ENCODE data around the gene SDC1. TPM values are rescaled to one million over a fixed set of nuclear protein-coding genes. Genes with fewer than 3 reads are reported as not detected.

Gene SDC1
- total RNA-seq, 1 donor from 2014 or later = 2.1 TPM

GRCh38 chr2:20179466-20179754 lies 45.5 kb downstream of the SDC1 start:
- no peak overlapping the region for H3K4me3 ChIP-seq (ENCODE audit: low read length in 3 of 3)
- H3K27ac ChIP-seq (ENCODE audit: low read depth, low read length) = no peak overlapping the region
- peaks cover 0 to under 1% (median 0%) of the 10 kb centered on the region in 3 donors for H3K27me3 ChIP-seq (ENCODE audit: control insufficient read depth in 3 of 3, insufficient read depth in 3 of 3, low read length in 3 of 3)
- no peaks in the 10 kb centered on the region for H3K4me1 ChIP-seq (ENCODE audit: control insufficient read depth in 3 of 3, insufficient read depth in 3 of 3, low read length in 3 of 3)
- H3K9ac ChIP-seq (ENCODE audit: low read depth in 1 of 3, low read length in 3 of 3) = no peak overlapping the region
- no peaks in the 10 kb centered on the region for H3K9me3 ChIP-seq (ENCODE audit: control insufficient read depth in 3 of 3, low read length in 3 of 3)
- no peaks in the 10 kb centered on the region for H3K36me3 ChIP-seq (ENCODE audit: control insufficient read depth in 3 of 3, insufficient read depth in 3 of 3, low read length in 3 of 3)

DNA sequence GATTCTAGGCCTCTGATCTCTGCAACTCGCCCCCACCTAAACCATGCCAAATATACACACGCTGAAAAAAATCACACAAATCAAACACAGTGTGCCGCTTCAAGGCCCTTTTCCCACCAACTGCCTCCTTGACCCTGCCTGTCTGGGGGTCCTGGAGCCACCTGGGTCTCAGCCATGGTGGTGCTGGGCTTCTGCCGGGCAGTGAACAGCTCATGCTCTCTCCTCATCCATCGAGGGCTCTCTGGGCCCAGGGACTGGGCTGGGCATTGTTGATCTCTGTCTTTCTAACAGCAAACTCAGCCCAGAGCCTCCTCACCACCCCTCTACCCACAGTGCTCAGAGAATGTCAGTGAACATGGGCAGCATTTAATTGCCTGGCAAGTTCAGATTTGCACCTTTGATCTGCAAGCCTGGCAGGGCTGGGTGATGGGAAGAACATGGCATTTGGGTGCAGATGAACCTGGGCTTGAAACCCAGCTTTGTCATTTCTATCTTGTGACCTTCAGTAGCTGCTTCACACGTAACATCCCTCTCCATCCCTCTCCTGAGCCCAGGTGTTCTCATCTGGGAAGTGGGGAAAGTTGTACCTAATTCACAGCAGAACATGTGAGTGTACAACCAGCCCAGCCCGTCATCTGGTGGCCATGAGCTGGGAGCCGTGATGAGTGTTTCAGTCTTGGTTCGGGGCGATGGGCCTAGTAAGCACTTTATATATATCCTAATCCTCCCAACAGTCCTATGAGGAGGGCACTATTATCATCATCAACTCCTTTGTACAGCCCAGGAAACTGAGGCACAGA lies 46.1 kb downstream of the SDC1 start:
- no peaks in the 10 kb centered on the region for H3K36me3 ChIP-seq (ENCODE audit: control insufficient read depth in 3 of 3, insufficient read depth in 3 of 3, low read length in 3 of 3)
- no peaks in the 10 kb centered on the region for H3K27me3 ChIP-seq (ENCODE audit: control insufficient read depth in 3 of 3, insufficient read depth in 3 of 3, low read length in 3 of 3)

GRCh38 chr2:20178249-20178607 lies 46.7 kb downstream of the SDC1 start:
- Histone ChIP-seq H3K4me3 (ENCODE audit: low read length in 3 of 3) (no peak overlapping the region), H3K9ac (ENCODE audit: low read depth in 1 of 3, low read length in 3 of 3) (no peak overlapping the region), H3K9me3 (ENCODE audit: control insufficient read depth in 3 of 3, low read length in 3 of 3) (no peaks in the 10 kb centered on the region), H3K27ac (ENCODE audit: low read depth, low read length) (no peak overlapping the region), H3K27me3 (ENCODE audit: control insufficient read depth in 3 of 3, insufficient read depth in 3 of 3, low read length in 3 of 3) (no peaks in the 10 kb centered on the region), H3K4me1 (ENCODE audit: control insufficient read depth in 3 of 3, insufficient read depth in 3 of 3, low read length in 3 of 3) (no peaks in the 10 kb centered on the region), H3K36me3 (ENCODE audit: control insufficient read depth in 3 of 3, insufficient read depth in 3 of 3, low read length in 3 of 3) (no peaks in the 10 kb centered on the region)

More for the DNA sequence above, 46.1 kb downstream of the SDC1 start:
- Histone ChIP-seq H3K9ac (ENCODE audit: low read depth in 1 of 3, low read length in 3 of 3) (no peak overlapping the region), H3K4me1 (ENCODE audit: control insufficient read depth in 3 of 3, insufficient read depth in 3 of 3, low read length in 3 of 3) (no peaks in the 10 kb centered on the region), H3K9me3 (ENCODE audit: control insufficient read depth in 3 of 3, low read length in 3 of 3) (no peaks in the 10 kb centered on the region), H3K4me3 (ENCODE audit: low read length in 3 of 3) (no peak overlapping the region), H3K27ac (ENCODE audit: low read depth, low read length) (no peak overlapping the region)

- H3K27ac ChIP-seq (ENCODE audit: low read depth, low read length) = no peak overlapping the region
- H3K27me3 ChIP-seq (ENCODE audit: control insufficient read depth in 3 of 3, insufficient read depth in 3 of 3, low read length in 3 of 3) = no peaks in the 10 kb centered on the region
- no peaks in the 10 kb centered on the region for H3K4me1 ChIP-seq (ENCODE audit: control insufficient read depth in 3 of 3, insufficient read depth in 3 of 3, low read length in 3 of 3)
- H3K4me3 ChIP-seq (ENCODE audit: low read length in 3 of 3) = no peak overlapping the region
- H3K36me3 ChIP-seq (ENCODE audit: control insufficient read depth in 3 of 3, insufficient read depth in 3 of 3, low read length in 3 of 3) = no peaks in the 10 kb centered on the region
- H3K9ac ChIP-seq (ENCODE audit: low read depth in 1 of 3, low read length in 3 of 3) = no peak overlapping the region
- no peaks in the 10 kb centered on the region for H3K9me3 ChIP-seq (ENCODE audit: control insufficient read depth in 3 of 3, low read length in 3 of 3)
These were observed 47.2 kb downstream of the SDC1 start for GRCh38 chr2:20177556-20178248.

GRCh38 chr2:20176760-20177159 lies 48.2 kb downstream of the SDC1 start:
- Histone ChIP-seq H3K4me1 (ENCODE audit: control insufficient read depth in 3 of 3, insufficient read depth in 3 of 3, low read length in 3 of 3) (no peaks in the 10 kb centered on the region), H3K9me3 (ENCODE audit: control insufficient read depth in 3 of 3, low read length in 3 of 3) (no peaks in the 10 kb centered on the region), H3K27me3 (ENCODE audit: control insufficient read depth in 3 of 3, insufficient read depth in 3 of 3, low read length in 3 of 3) (no peaks in the 10 kb centered on the region), H3K27ac (ENCODE audit: low read depth, low read length) (no peak overlapping the region), H3K36me3 (ENCODE audit: control insufficient read depth in 3 of 3, insufficient read depth in 3 of 3, low read length in 3 of 3) (no peaks in the 10 kb centered on the region), H3K4me3 (ENCODE audit: low read length in 3 of 3) (no peak overlapping the region), H3K9ac (ENCODE audit: low read depth in 1 of 3, low read length in 3 of 3) (no peak overlapping the region)

GRCh38 chr2:20175931-20176330 lies 49.0 kb downstream of the SDC1 start:
- H3K9ac ChIP-seq (ENCODE audit: low read depth in 1 of 3, low read length in 3 of 3) = no peak overlapping the region
- no peaks in the 10 kb centered on the region for H3K36me3 ChIP-seq (ENCODE audit: control insufficient read depth in 3 of 3, insufficient read depth in 3 of 3, low read length in 3 of 3)
- no peaks in the 10 kb centered on the region for H3K4me1 ChIP-seq (ENCODE audit: control insufficient read depth in 3 of 3, insufficient read depth in 3 of 3, low read length in 3 of 3)
- H3K27me3 ChIP-seq (ENCODE audit: control insufficient read depth in 3 of 3, insufficient read depth in 3 of 3, low read length in 3 of 3) = no peaks in the 10 kb centered on the region
- H3K9me3 ChIP-seq (ENCODE audit: control insufficient read depth in 3 of 3, low read length in 3 of 3) = no peaks in the 10 kb centered on the region
- no peak overlapping the region for H3K4me3 ChIP-seq (ENCODE audit: low read length in 3 of 3)
- H3K27ac ChIP-seq (ENCODE audit: low read depth, low read length) = no peak overlapping the region

GRCh38 chr2:20175267-20175666 lies 49.7 kb downstream of the SDC1 start:
- H3K27ac ChIP-seq (ENCODE audit: low read depth, low read length) = no peak overlapping the region
- no peaks in the 10 kb centered on the region for H3K36me3 ChIP-seq (ENCODE audit: control insufficient read depth in 3 of 3, insufficient read depth in 3 of 3, low read length in 3 of 3)
- H3K9me3 ChIP-seq (ENCODE audit: control insufficient read depth in 3 of 3, low read length in 3 of 3) = no peaks in the 10 kb centered on the region
- H3K4me1 ChIP-seq (ENCODE audit: control insufficient read depth in 3 of 3, insufficient read depth in 3 of 3, low read length in 3 of 3) = no peaks in the 10 kb centered on the region
- H3K9ac ChIP-seq (ENCODE audit: low read depth in 1 of 3, low read length in 3 of 3) = no peak overlapping the region
- H3K27me3 ChIP-seq (ENCODE audit: control insufficient read depth in 3 of 3, insufficient read depth in 3 of 3, low read length in 3 of 3) = peaks cover 0 to under 1% (median 0%) of the 10 kb centered on the region in 3 donors
- H3K4me3 ChIP-seq (ENCODE audit: low read length in 3 of 3) = no peak overlapping the region

- no peak overlapping the region for H3K27ac ChIP-seq (ENCODE audit: low read depth, low read length)
- H3K4me1 ChIP-seq (ENCODE audit: control insufficient read depth in 3 of 3, insufficient read depth in 3 of 3, low read length in 3 of 3) = no peaks in the 10 kb centered on the region
- H3K9me3 ChIP-seq (ENCODE audit: control insufficient read depth in 3 of 3, low read length in 3 of 3) = no peaks in the 10 kb centered on the region
- peaks cover 0 to 4% (median 4%) of the 10 kb centered on the region in 3 donors for H3K27me3 ChIP-seq (ENCODE audit: control insufficient read depth in 3 of 3, insufficient read depth in 3 of 3, low read length in 3 of 3)
- H3K36me3 ChIP-seq (ENCODE audit: control insufficient read depth in 3 of 3, insufficient read depth in 3 of 3, low read length in 3 of 3) = no peaks in the 10 kb centered on the region
- H3K4me3 ChIP-seq (ENCODE audit: low read length in 3 of 3) = no peak overlapping the region
- H3K9ac ChIP-seq (ENCODE audit: low read depth in 1 of 3, low read length in 3 of 3) = no peak overlapping the region
These were observed 50.5 kb downstream of the SDC1 start for GRCh38 chr2:20174410-20174809.

GRCh38 chr2:20173496-20174402 lies 51.2 kb downstream of the SDC1 start:
- H3K27me3 ChIP-seq (ENCODE audit: control insufficient read depth in 3 of 3, insufficient read depth in 3 of 3, low read length in 3 of 3) = peaks cover 0 to 6% (median 4%) of the 10 kb centered on the region in 3 donors
- no peaks in the 10 kb centered on the region for H3K9me3 ChIP-seq (ENCODE audit: control insufficient read depth in 3 of 3, low read length in 3 of 3)
- H3K27ac ChIP-seq (ENCODE audit: low read depth, low read length) = no peak overlapping the region
- no peak overlapping the region for H3K4me3 ChIP-seq (ENCODE audit: low read length in 3 of 3)
- H3K9ac ChIP-seq (ENCODE audit: low read depth in 1 of 3, low read length in 3 of 3) = no peak overlapping the region
- H3K36me3 ChIP-seq (ENCODE audit: control insufficient read depth in 3 of 3, insufficient read depth in 3 of 3, low read length in 3 of 3) = no peaks in the 10 kb centered on the region
- H3K4me1 ChIP-seq (ENCODE audit: control insufficient read depth in 3 of 3, insufficient read depth in 3 of 3, low read length in 3 of 3) = no peaks in the 10 kb centered on the region

DNA sequence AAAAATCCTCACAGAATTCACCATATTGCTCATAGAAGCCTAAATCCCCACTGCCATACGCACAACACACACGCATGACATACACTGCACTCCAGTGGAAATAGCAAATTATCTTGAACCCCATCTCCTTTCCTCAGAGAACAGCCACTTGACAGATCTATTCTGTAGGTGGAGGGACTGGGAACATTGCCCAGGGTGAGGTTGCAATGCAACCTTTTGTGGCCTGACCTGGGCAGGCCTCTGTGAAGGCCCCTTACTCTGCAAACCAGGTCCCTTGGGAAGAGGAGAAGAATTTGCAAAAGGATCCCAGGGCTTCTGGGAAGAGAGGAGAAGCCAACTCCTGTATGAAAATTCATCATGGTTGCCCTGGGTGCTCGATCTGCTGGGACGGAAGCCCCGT lies 51.9 kb downstream of the SDC1 start:
- H3K4me3 ChIP-seq (ENCODE audit: low read length in 3 of 3) = no peak overlapping the region
- no peak overlapping the region for H3K9ac ChIP-seq (ENCODE audit: low read depth in 1 of 3, low read length in 3 of 3)
- H3K27me3 ChIP-seq (ENCODE audit: control insufficient read depth in 3 of 3, insufficient read depth in 3 of 3, low read length in 3 of 3) = peaks cover 0 to 6% (median 4%) of the 10 kb centered on the region in 3 donors
- H3K36me3 ChIP-seq (ENCODE audit: control insufficient read depth in 3 of 3, insufficient read depth in 3 of 3, low read length in 3 of 3) = no peaks in the 10 kb centered on the region
- H3K27ac ChIP-seq (ENCODE audit: low read depth, low read length) = no peak overlapping the region
- no peaks in the 10 kb centered on the region for H3K4me1 ChIP-seq (ENCODE audit: control insufficient read depth in 3 of 3, insufficient read depth in 3 of 3, low read length in 3 of 3)
- H3K9me3 ChIP-seq (ENCODE audit: control insufficient read depth in 3 of 3, low read length in 3 of 3) = no peaks in the 10 kb centered on the region
